CD4-positive, alpha-beta T cell treated with Interleukin-12 subunit alpha and Interleukin-12 subunit beta, for 1 hour (primary cell): ENCODE results near the gene CHTF18.
"Not testable (repeated sequence)": the region's sequence is repeated elsewhere in the genome, so short reads cannot be mapped to it uniquely, and the experiment has no call there.

Experiments used
- DNase-seq: peaks from one replicate; pipeline ENCODE4 v3.0.0-alpha.2; 2020

Gene CHTF18

GRCh38 chr16:832652-833336, 44.4 kb downstream of the CHTF18 start:
- no peak for DNase-seq

GRCh38 chr16:833411-833810, 45.0 kb downstream of the CHTF18 start:
- no peak for DNase-seq

GRCh38 chr16:835373-835772, 47.0 kb downstream of the CHTF18 start:
- DNase-seq, result no peak

GRCh38 chr16:836221-836620, 47.8 kb downstream of the CHTF18 start:
- no peak for DNase-seq

GRCh38 chr16:836822-837221, 48.4 kb downstream of the CHTF18 start:
- not testable (repeated sequence) for DNase-seq

- no peak for DNase-seq
These were observed 50.3 kb downstream of the CHTF18 start for GRCh38 chr16:838741-839140.

GRCh38 chr16:839643-840408, 51.4 kb downstream of the CHTF18 start:
- no peak for DNase-seq

GRCh38 chr16:840561-841454, 52.4 kb downstream of the CHTF18 start:
- no peak for DNase-seq

GRCh38 chr16:841455-842060, 53.1 kb downstream of the CHTF18 start:
- DNase-seq, result no peak

- DNase-seq, result no peak
These were observed 53.6 kb downstream of the CHTF18 start for GRCh38 chr16:842061-842476.

- no peak for DNase-seq
These were observed 54.5 kb downstream of the CHTF18 start for GRCh38 chr16:842711-843560.

- DNase-seq, result no peak
These were observed 55.4 kb downstream of the CHTF18 start for GRCh38 chr16:843771-844170.

GRCh38 chr16:844638-845350, 56.4 kb downstream of the CHTF18 start:
- DNase-seq, result no peak

- no peak for DNase-seq
These were observed 56.9 kb downstream of the CHTF18 start for GRCh38 chr16:845351-845745.

GRCh38 chr16:847151-847550, 58.7 kb downstream of the CHTF18 start:
- no peak for DNase-seq
